H1 (cell line): ENCODE results near the gene EGLN3. TPM values are rescaled to one million over a fixed set of nuclear protein-coding genes. Genes with fewer than 3 reads are reported as not detected.

ENCODE experiments used
- CTCF ChIA-PET: fragments of 300-600 bp; sonication (Branson Sonifier 250); formaldehyde crosslinking; loops from one replicate; lab custom pipeline; 2021; ENCODE audit not compliant: partially characterized antibody; lab: Charles Lee
- POLR2A ChIA-PET: fragments of 300-600 bp; sonication (Branson Sonifier 250); formaldehyde crosslinking; loops from one replicate; lab custom pipeline; 2021; ENCODE audit warnings: inconsistent platforms; ENCODE audit not compliant: partially characterized antibody; lab: Charles Lee
- DNase-seq, 2 experiments: peaks; one replicate each; pipeline versions ENCODE4 v3.0.0 to v3.0.0-alpha.2; 2010 to 2022; ENCODE audit warnings: low spot score in 2 of 2, low read depth in 1 of 2, mixed read lengths in 1 of 2
- FAIRE-seq: peaks from 2 replicates; lab custom pipeline; 2011; peaks lifted over from hg19 to GRCh38; lab: Jason Lieb, UNC
- H2AFZ ChIP-seq: 2 replicates; pipeline ENCODE4 v1.8.1; 2012; ENCODE audit warnings: low read length, inconsistent platforms
- H2AK5ac ChIP-seq: 2 replicates; pipeline ENCODE4 v1.6.1; 2013; ENCODE audit warnings: low read depth, low read length
- H2BK120ac ChIP-seq: replicated peaks from 2 replicates; pipeline ENCODE3; 2013; ENCODE audit warnings: low read depth, low read length, inconsistent platforms
- H2BK12ac ChIP-seq: 2 replicates; pipeline ENCODE4 v1.6.1; 2013; ENCODE audit warnings: low read depth, low read length
- H2BK15ac ChIP-seq: 2 replicates; pipeline ENCODE4 v1.6.1; 2013; ENCODE audit warnings: low read length
- H2BK20ac ChIP-seq: 2 replicates; pipeline ENCODE4 v1.6.1; 2013; ENCODE audit warnings: low read length
- H2BK5ac ChIP-seq: 2 replicates; pipeline ENCODE4 v1.6.1; 2013; ENCODE audit warnings: low read depth, low read length
- H3K14ac ChIP-seq: 2 replicates; pipeline ENCODE4 v1.6.1; 2013; ENCODE audit warnings: inconsistent platforms; ENCODE audit not compliant: insufficient read length
- H3K18ac ChIP-seq: 2 replicates; pipeline ENCODE4 v1.6.1; 2013; ENCODE audit warnings: low read length; ENCODE audit errors: extremely low read depth
- H3K23ac ChIP-seq: 2 replicates; pipeline ENCODE4 v1.6.1; 2013; ENCODE audit warnings: inconsistent platforms; ENCODE audit not compliant: insufficient read length
- H3K23me2 ChIP-seq: 2 replicates; pipeline ENCODE4 v1.6.1; 2013; ENCODE audit warnings: low read depth, low read length
- H3K27ac ChIP-seq: 2 replicates; pipeline ENCODE4 v1.6.1; 2011; ENCODE audit warnings: low read depth, low read length, inconsistent platforms
- H3K27me3 ChIP-seq, 4 experiments: replicated peaks in 1 of 4; 1 replicate in 1 of 4; 2 replicates in 3 of 4; pipeline versions ENCODE4 v1.6.1 to v1.8.1; 2011 to 2013; ENCODE audit warnings: low read length in 3 of 4, mild to moderate bottlenecking in 3 of 4, inconsistent platforms in 2 of 4, mixed read lengths in 2 of 4, moderate library complexity in 1 of 4; ENCODE audit not compliant: control insufficient read depth in 3 of 4, insufficient read depth in 3 of 4; ENCODE audit errors: extremely low read depth in 1 of 4
- H3K36me3 ChIP-seq, 4 experiments: 2 replicates each; pipeline versions ENCODE4 v1.6.1 to v1.8.1; 2011 to 2013; ENCODE audit warnings: mild to moderate bottlenecking in 4 of 4, low read length in 3 of 4, moderate library complexity in 2 of 4, control low read depth in 1 of 4, inconsistent platforms in 1 of 4; ENCODE audit not compliant: insufficient read depth in 4 of 4, control insufficient read depth in 2 of 4
- H3K4ac ChIP-seq: replicated peaks from 2 replicates; pipeline ENCODE3; 2013; ENCODE audit warnings: low read length, low read depth, mixed read lengths, inconsistent platforms; ENCODE audit not compliant: insufficient read length
- H3K4me1 ChIP-seq, 4 experiments: replicated peaks in 1 of 4; 1 replicate in 1 of 4; 2 replicates in 3 of 4; pipeline versions ENCODE4 v1.6.1 to v1.8.1; 2011 to 2013; ENCODE audit warnings: low read length in 3 of 4, inconsistent platforms in 2 of 4, mixed read lengths in 1 of 4; ENCODE audit not compliant: insufficient read depth in 4 of 4, control insufficient read depth in 3 of 4
- H3K4me2 ChIP-seq, 2 experiments: 2 replicates each; pipeline versions ENCODE4 v1.6.1 to v1.8.1; 2011 to 2013; ENCODE audit warnings: low read depth in 2 of 2, low read length in 2 of 2, control low read depth in 1 of 2, inconsistent platforms in 1 of 2, mild to moderate bottlenecking in 1 of 2; ENCODE audit not compliant: insufficient read depth in 1 of 2
- H3K4me3 ChIP-seq, 4 experiments: fragments of 200-600, 300-600 bp in 1 of 4; sonication (generic), shearing (Covaris generic), sonication (Bioruptor Twin) in 1 of 4; 2 replicates each; pipeline versions ENCODE4 v1.5.1 to v1.8.1; 2011 to 2016; ENCODE audit warnings: low read length in 4 of 4, low read depth in 3 of 4, control low read depth in 2 of 4, inconsistent platforms in 2 of 4, mild to moderate bottlenecking in 2 of 4, mixed read lengths in 1 of 4, moderate library complexity in 1 of 4; ENCODE audit not compliant: insufficient read depth in 2 of 4; ENCODE audit errors: extremely low read depth in 1 of 4
- H3K56ac ChIP-seq: replicated peaks from 2 replicates; pipeline ENCODE3; 2013; ENCODE audit warnings: low read depth, mild to moderate bottlenecking, mixed read lengths, low read length, inconsistent platforms; ENCODE audit not compliant: insufficient read length
- H3K79me1 ChIP-seq: 2 replicates; pipeline ENCODE4 v1.6.1; 2013; ENCODE audit warnings: low read depth, low read length, control low read depth
- H3K79me2 ChIP-seq, 2 experiments: 2 replicates each; pipeline versions ENCODE4 v1.6.1 to v1.8.1; 2012 to 2013; ENCODE audit warnings: low read length in 2 of 2, mild to moderate bottlenecking in 2 of 2, inconsistent platforms in 1 of 2; ENCODE audit not compliant: insufficient read depth in 2 of 2, control insufficient read depth in 1 of 2
- H3K9ac ChIP-seq, 4 experiments: replicated peaks in 1 of 4; 1 replicate in 1 of 4; 2 replicates in 3 of 4; pipeline versions ENCODE4 v1.6.1 to v1.8.1; 2011 to 2013; ENCODE audit warnings: low read depth in 3 of 4, low read length in 3 of 4, control low read depth in 2 of 4, mild to moderate bottlenecking in 2 of 4, moderate library complexity in 2 of 4, inconsistent platforms in 1 of 4; ENCODE audit errors: extremely low read depth in 1 of 4
- H3K9me3 ChIP-seq, 2 experiments: 2 replicates each; pipeline versions ENCODE4 v1.6.1 to v1.8.1; 2012 to 2013; ENCODE audit warnings: mild to moderate bottlenecking in 2 of 2, moderate library complexity in 2 of 2, control low read depth in 1 of 2, inconsistent platforms in 1 of 2, low read depth in 1 of 2, low read length in 1 of 2, mixed read lengths in 1 of 2; ENCODE audit not compliant: insufficient read depth in 2 of 2
- H4K20me1 ChIP-seq, 2 experiments: replicated peaks in 1 of 2; 2 replicates each; pipeline versions ENCODE3 to v1.8.1; 2011 to 2013; ENCODE audit warnings: inconsistent platforms in 2 of 2, low read length in 2 of 2, mild to moderate bottlenecking in 1 of 2; ENCODE audit not compliant: insufficient read depth in 2 of 2, control insufficient read depth in 1 of 2
- H4K5ac ChIP-seq: 2 replicates; pipeline ENCODE4 v1.6.1; 2013; ENCODE audit warnings: low read length, low read depth, mixed read lengths, inconsistent platforms; ENCODE audit not compliant: insufficient read length
- H4K8ac ChIP-seq: 2 replicates; pipeline ENCODE4 v1.8.0; 2013; ENCODE audit warnings: mild to moderate bottlenecking, moderate library complexity, low read length, inconsistent platforms; ENCODE audit not compliant: insufficient read depth; ENCODE audit errors: extremely low read depth
- H4K91ac ChIP-seq: replicated peaks from 2 replicates; pipeline ENCODE3; 2013; ENCODE audit warnings: low read length, mixed read lengths, inconsistent platforms; ENCODE audit not compliant: insufficient read length
- CTCF ChIP-seq, 3 experiments: IDR thresholded peaks; 1 replicate in 2 of 3; 2 replicates in 1 of 3; pipeline versions ENCODE4 v1.5.1 to v1.6.1; 2011; ENCODE audit warnings: low read length in 3 of 3, mild to moderate bottlenecking in 3 of 3, inconsistent platforms in 2 of 3, low read depth in 1 of 3, moderate library complexity in 1 of 3; ENCODE audit not compliant: insufficient read depth in 1 of 3; ENCODE audit errors: control extremely low read depth in 1 of 3
- GTF2F1 ChIP-seq: IDR thresholded peaks from 2 replicates; pipeline ENCODE4 v1.6.1; 2012; ENCODE audit warnings: low read depth, low read length, improper control_type of control experiment, borderline replicate concordance
- WGBS, 2 experiments: shearing (Covaris generic) in 1 of 2; methylation state at CpG; one replicate each; pipeline versions ENCODE4 v1.1.6 to v1.1.7; 2013 to 2015; ENCODE audit warnings: low lambda C conversion rate in 2 of 2, mixed read lengths in 2 of 2, inconsistent platforms in 1 of 2, low coverage in 1 of 2, missing lambda C conversion rate in 1 of 2; ENCODE audit not compliant: insufficient replicate concordance in 2 of 2, insufficient coverage in 1 of 2, insufficient read length in 1 of 2; ENCODE audit errors: extremely low coverage in 1 of 2, missing lambda C conversion rate in 1 of 2; 5-methylcytosine and 5-hydroxymethylcytosine counted together
- polyA plus RNA-seq, 7 experiments: library from polyadenylated mRNA; depleted of rRNA in 3 of 7; stranded (reverse) in 5 of 7; unstranded in 2 of 7; fragments of >200 nt in 5 of 7; fragments of 200-250 nt in 2 of 7; gene quantifications; 1 replicate in 5 of 7; 2 replicates in 1 of 7; 4 replicates in 1 of 7; pipeline versions ENCODE4 v1.2.1 to v1.2.3, GENCODE V29; 2011 to 2013; ENCODE audit warnings: missing spikeins in 2 of 7, mixed read lengths in 2 of 7
- total RNA-seq: library from RNA; stranded (reverse); fragmentation: NEBNext Ultra II Directional; extraction: Animal tissue kit (Norgen Biotek cat#: 25700); gene quantifications from 2 replicates; pipeline ENCODE4 v1.2.1, GENCODE V29; 2021

The EGLN3 gene
- total and polyA plus RNA-seq, 2 of the 8 experiments (the other 6 are each of a cell fraction or from before 2014, with no cell fraction given) = 10.6 to 27.3 TPM

DNA sequence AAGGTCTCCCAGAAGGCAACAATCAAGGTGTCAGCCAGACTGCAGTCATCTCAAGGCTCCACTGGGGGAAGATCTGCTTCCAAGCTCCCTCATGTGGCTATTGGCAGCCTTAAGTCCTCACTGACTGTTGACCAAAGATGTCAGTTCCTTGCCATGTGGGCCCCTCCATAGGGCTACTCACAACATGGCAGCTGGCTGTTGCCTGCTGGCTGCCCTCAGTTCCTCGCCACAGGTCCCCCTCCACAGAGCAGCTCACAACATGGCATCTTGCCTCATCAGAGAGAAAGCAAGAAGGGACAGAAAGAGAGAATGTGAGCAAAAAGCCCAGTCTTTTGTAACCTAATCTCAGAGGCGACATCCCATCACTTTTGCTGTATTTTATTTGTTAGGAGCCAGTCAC, 34.4 kb upstream of the EGLN3 start:
- no peak overlapping the region for H3K9ac ChIP-seq
- H3K27ac ChIP-seq = no peak overlapping the region
- no peak overlapping the region for H2BK12ac ChIP-seq
- H2BK120ac ChIP-seq = no peak overlapping the region
- no peak overlapping the region for H4K8ac ChIP-seq
- no peak overlapping the region for H2BK20ac ChIP-seq
- H3K14ac ChIP-seq = no peak overlapping the region
- H3K4me3 ChIP-seq = no peak overlapping the region
- H3K4ac ChIP-seq = no peak overlapping the region
- H2AFZ ChIP-seq = no peak overlapping the region
- no peak overlapping the region for H2BK5ac ChIP-seq
- H3K9me3 ChIP-seq = peaks cover 6 to 15% of the 10 kb centered on the region in 2 experiments; a peak in 3 of 4 replicates
- no peaks in the 10 kb centered on the region for H3K4me1 ChIP-seq
- H3K27me3 ChIP-seq = no peaks in the 10 kb centered on the region
- FAIRE-seq (no peak), DNase-seq (no peak)
- H3K79me2 ChIP-seq = no peaks in the 10 kb centered on the region
- CTCF ChIA-PET = no interaction called here
- no peaks in the 10 kb centered on the region for H3K79me1 ChIP-seq
- H3K23me2 ChIP-seq = no peaks in the 10 kb centered on the region
- no peaks in the 10 kb centered on the region for H4K20me1 ChIP-seq
- 100% methylated on average over 2 of the region's 2 CpGs; no CpG with 5 or more reads in 1 of the 2 experiments for WGBS, 2 experiments
- H2AK5ac ChIP-seq = no peak overlapping the region
- no peak overlapping the region for H4K5ac ChIP-seq
- no peak overlapping the region for H3K18ac ChIP-seq
- peaks cover 0 to 3% (median 0%) of the 10 kb centered on the region in 4 experiments; a peak in 1 of 8 replicates for H3K36me3 ChIP-seq
- POLR2A ChIA-PET = no interaction called here
- H4K91ac ChIP-seq = no peak overlapping the region
- no peak overlapping the region for H3K56ac ChIP-seq
- no peak overlapping the region for H3K4me2 ChIP-seq
- no peak overlapping the region for H3K23ac ChIP-seq
- no peak for TF ChIP-seq GTF2F1
- peak in 1 of 3 experiments; percentile 2; a peak in 1 of 4 replicates for TF ChIP-seq CTCF (IDR thresholded peaks at IDR 0.05; ENCODE audit: control extremely low read depth in 1 of 3, insufficient read depth in 1 of 3, low read depth in 1 of 3, low read length in 3 of 3)
- TF ChIP-seq, all 59 proteins: peak for 1
- H2BK15ac ChIP-seq = no peak overlapping the region
